Gastrocnemius medialis (tissue), 4 donors: ENCODE measurements around the gene CUEDC2.

ENCODE experiments used
- POLR2A ChIP-seq, 2 donors: fragments of 450-650 bp; IDR thresholded peaks; one replicate each; pipeline ENCODE4 v1.6.1; 2017; ENCODE audit warnings: antibody characterized with exemption in 2 of 2, mild to moderate bottlenecking in 2 of 2, moderate library complexity in 2 of 2
- TF ChIP-seq, protein P1 (sequence below), 5 experiments: fragments of 450-650 bp in 3 of 5; fragments of 200-600 bp in 2 of 5; sonication (generic) in 2 of 5; IDR thresholded peaks in 4 of 5; conservative IDR thresholded peaks in 1 of 5; 1 replicate in 4 of 5; 2 replicates in 1 of 5; pipeline ENCODE4 v1.5.1; 2016 to 2019; ENCODE audit warnings: antibody characterized with exemption in 5 of 5, mild to moderate bottlenecking in 3 of 5, moderate library complexity in 3 of 5

DNA sequence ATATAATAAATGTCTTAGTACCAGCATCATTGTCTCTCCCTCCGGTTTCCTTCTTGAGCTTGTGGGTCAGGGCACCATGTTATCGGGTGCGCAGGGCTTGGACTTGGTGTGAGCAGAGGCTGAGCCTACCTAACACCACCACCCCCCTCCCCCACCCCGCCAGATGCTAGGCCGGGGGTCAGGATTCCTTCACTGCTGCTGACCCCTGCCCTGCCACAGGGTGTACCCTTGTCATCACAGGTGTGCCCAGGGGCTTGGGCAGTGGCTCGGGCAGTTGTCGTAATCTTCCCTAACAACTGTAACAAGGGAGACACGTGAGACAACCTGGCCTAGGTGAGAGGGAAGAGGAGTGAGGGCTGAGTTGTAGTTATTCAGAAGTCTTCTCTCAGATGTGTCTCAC, 49.5 kb downstream of the CUEDC2 start:
- TF ChIP-seq, protein P1, sequence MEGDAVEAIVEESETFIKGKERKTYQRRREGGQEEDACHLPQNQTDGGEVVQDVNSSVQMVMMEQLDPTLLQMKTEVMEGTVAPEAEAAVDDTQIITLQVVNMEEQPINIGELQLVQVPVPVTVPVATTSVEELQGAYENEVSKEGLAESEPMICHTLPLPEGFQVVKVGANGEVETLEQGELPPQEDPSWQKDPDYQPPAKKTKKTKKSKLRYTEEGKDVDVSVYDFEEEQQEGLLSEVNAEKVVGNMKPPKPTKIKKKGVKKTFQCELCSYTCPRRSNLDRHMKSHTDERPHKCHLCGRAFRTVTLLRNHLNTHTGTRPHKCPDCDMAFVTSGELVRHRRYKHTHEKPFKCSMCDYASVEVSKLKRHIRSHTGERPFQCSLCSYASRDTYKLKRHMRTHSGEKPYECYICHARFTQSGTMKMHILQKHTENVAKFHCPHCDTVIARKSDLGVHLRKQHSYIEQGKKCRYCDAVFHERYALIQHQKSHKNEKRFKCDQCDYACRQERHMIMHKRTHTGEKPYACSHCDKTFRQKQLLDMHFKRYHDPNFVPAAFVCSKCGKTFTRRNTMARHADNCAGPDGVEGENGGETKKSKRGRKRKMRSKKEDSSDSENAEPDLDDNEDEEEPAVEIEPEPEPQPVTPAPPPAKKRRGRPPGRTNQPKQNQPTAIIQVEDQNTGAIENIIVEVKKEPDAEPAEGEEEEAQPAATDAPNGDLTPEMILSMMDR (IDR thresholded peaks at IDR 0.05 in 4 of 5, conservative IDR thresholded peaks at IDR 0.05 in 1 of 5), result no peak
- no peak for TF ChIP-seq POLR2A (IDR thresholded peaks at IDR 0.05)
